ENCODE results near the gene TNKS2. TPM values are rescaled to one million over a fixed set of nuclear protein-coding genes. Genes with fewer than 3 reads are reported as not detected.

Gene TNKS2
- total RNA-seq, 2 donors from 2014 or later: 16.5 to 20.9 TPM

DNA sequence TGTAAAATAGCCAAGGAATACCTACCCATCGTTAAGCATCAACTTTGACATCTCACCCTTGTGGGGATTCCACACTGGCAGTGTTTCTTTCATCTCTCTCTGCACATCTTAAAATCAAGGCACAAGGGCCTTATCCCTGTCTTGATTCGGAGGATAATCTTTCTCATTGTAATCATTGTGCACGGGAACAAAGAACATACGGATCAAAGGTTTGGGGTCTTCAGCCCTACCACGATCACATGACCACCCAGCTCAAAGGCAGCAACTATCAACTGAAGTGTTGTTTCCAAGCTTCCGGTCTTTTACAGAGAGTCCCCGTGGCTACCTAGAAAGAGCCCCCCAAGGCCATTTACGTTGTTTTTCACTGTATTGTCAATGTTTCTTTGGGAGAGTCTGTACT, 99.2 kb downstream of the TNKS2 start:
- DNase-seq (no peak), ATAC-seq (no peak)
- intact Hi-C loops (cut with DNase I): no loop called here

DNA sequence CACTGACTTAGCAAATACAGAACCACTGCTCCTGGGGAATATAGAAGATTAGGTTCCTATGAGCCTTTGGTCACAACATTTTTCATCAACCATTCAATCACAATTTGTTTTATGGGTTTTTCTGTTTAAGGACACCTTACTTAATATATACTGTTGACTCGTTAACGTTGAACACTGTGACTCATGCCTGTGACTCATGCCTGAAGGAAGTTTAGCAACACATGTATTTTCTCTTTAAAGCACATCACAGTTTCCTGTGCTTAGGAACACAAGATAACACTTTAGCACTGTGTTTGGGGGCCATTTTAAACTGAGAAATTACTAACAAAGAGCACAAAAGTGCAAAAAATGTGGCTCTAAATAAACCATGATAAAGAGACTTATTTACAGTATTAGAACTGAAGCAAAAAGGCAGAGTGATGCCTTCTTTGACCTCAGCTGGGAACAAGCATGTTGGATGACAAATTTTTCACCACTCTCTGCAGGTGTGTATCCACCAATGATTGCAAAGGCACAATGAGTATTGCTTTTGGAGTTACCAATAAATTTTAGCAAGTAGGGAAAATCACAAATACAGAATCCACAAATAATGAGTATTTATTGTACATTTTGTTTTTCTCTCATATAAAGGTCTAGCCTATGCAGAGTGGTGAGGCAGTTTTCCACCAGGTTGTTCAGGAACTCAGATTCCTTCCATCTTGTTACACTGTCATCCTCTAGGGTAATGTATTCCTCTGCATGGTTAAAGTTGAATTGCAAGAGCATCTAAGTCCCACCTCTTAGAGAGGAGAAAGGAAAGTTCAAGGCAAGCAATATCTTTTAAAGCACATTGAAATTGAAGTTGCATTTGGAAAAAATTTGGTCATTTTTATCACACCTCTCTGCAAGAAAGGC, 103.8 kb downstream of the TNKS2 start:
- intact Hi-C loops (cut with DNase I): no loop called here
- peak; percentile 44 to 95 for ATAC-seq
- no peak for DNase-seq

DNA sequence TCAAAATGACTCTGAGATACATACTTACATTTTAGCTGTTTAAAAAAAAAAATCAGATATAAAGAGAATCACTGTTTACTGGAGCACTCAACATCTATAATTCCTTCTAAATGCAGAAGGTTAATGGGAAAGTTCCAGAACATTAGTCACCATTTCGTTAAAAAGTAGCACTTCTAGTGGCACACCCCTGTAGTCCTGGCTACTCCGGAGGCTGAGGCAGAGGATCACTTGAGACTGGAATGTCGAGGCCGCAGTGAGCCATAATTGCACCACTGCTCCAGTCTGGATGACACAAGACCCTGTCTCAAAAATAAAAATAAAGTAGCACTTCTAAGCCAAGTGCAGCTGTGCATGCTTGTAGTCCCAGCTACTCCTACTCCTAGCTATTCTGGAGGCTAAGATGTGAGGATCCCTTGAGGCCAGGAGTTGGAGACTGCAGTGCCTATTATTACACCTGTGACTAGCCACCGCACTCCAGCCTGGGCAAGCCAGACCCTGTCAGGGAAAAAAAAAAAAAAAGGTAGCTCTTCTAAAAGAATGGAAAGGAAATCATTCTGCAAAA, 108.9 kb downstream of the TNKS2 start:
- no peak for ATAC-seq
- DNase-seq: no peak
- intact Hi-C loops (cut with DNase I): no loop called here

DNA sequence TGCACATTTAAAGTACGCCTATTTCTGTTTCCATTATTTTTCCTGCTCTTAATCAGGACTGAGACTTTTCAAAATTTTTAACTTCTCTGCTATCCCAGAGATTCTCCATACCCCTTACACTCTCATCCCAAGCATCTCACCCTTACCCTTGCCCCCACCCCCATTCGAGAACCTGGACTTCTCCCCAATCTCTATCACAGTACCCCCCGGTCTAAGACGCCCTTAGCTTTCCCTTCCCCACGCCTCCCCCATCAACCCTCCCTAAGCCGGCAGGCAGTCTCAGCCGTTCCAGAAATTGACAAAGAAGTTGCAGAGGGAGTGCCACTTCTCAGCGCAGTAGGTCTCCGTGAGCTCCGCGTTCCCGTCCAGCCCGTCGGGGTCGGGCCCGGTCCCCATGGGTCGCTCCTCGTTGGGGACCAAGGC, 109.7 kb downstream of the TNKS2 start:
- ATAC-seq (peak in 1 of 2 donors; percentile 24), DNase-seq (no peak)
- intact Hi-C loops (cut with DNase I): no loop called here

DNA sequence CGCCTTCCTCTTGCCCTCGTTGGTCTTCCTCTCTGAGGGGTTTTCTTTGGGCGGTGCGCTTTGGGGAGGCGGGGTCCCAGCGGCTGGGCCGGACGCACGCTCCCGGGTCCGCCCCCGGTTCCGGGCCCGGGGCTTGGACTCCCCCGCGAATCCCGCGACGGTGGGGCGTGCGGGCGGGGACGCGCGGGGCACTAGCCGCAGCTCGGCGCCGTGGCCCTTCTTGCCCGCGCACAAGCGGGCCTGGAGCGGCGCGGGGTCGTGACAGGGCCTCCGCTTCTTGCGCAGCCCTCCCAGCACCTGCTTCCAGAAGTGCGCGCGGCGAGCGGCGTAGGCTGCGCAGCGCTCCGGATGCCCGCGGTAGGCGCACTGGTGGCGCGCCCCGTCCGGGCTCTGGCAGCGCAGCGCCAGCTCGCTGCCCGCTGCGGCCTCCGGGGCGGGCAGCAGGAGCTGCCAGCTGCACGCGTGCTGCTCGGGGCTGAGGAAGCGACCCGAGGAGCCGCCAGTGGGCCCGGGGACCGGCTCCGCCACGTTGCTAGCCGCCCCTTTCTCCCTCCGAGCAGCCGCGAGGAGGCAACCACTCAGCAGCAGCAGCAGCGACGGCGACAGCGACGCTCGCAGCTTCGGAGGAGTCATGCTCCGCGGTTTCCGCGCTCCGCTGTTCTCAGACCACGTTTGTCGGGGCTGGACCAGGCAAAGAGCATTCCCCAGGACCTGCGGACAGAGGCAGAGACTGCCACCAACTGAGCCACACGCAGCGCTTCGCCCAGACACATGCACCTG, 110.3 kb downstream of the TNKS2 start:
- ATAC-seq: peak; percentile 96
- intact Hi-C loops (cut with DNase I): no loop called here

DNA sequence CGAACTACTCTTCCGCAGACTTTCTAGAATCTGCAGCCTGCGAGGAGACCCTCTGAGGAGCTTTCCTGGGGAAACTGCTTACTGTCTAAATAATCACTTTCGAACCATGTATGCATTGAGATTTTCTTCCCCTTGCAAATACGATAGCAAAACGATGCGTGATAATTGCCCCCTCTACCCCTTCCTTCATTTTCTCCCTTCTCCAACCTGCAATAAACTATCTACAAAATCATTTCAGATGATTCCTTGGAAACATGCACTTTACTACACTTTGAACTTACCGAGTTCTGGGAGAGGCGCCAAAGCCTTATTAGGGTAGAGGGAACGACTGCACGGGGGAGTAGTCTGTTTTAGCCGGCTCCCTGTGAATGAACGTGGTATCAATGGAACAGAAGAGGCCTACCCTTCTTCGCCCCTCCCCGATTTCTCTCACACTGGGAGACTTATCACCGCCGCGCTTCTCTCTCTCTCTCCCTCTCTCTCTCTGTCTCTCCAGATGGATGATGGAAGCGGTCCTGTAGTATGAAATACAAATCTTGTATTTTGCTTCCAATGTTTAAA, 111.0 kb downstream of the TNKS2 start, which contains the start of gene FGFBP3:
Gene FGFBP3 (minus strand): TSS at position 370 of the 561 bp plus-strand sequence. CDS start 517 bp downstream, outside the sequence.
- intact Hi-C loops (cut with DNase I): no loop called here
- peak; percentile 58 to 61 for ATAC-seq
- DNase-seq: peak; percentile 31

More for the DNA sequence above, 110.3 kb downstream of the TNKS2 start:
- DNase-seq: peak; percentile 84

DNA sequence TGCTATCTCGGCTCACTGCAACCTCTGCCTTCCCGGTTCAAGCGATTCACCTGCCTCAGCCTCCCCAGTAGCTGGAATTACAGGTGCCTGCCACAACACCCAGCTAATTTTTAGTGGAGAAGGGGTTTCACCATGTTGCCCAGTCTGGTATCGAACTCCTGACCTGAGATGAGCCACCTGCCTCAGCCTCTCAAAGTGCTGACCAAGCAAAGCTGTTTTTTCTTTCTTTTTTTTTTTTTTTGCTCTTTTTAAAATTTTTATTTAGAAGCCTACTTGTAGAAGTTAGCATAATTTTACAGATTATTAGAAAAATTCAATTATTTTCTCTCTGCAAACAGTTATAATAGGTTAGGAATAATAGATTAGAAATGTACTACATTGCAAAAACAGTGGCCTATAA, 112.2 kb downstream of the TNKS2 start:
- no peak for ATAC-seq
- intact Hi-C loops (cut with DNase I): loop anchor here in 1 of 2 donors (5.0 kb wide), 1 partner anchor 153 kb away; no protein-coding TSS in a partner anchor
- no peak for DNase-seq

Other genes with a start within 250 kb of the TNKS2 start
- 100 to 1,000 TPM; 173 to 184 TPM for gene PPP1R3C, start 165.4 kb upstream of the TNKS2 start, total RNA-seq
- gene FGFBP3, start 111.1 kb downstream of the TNKS2 start, total RNA-seq: under 1 TPM; 0.53 to 0.81 TPM
- 10 to 100 TPM; 12.0 to 21.9 TPM for gene BTAF1, start 125.3 kb downstream of the TNKS2 start, total RNA-seq